Pulmonary artery endothelial cell (primary cell): ENCODE results near the gene CPLX1. TPM values are rescaled to one million over a fixed set of nuclear protein-coding genes. Genes with fewer than 3 reads are reported as not detected.

ENCODE experiments used
- DNase-seq: peaks from one replicate; pipeline ENCODE4 v3.0.0-alpha.2; 2011; ENCODE audit warnings: low read depth, low spot score
- total RNA-seq: library from RNA; depleted of rRNA; stranded (reverse); fragments of >200 nt; gene quantifications from 2 replicates; pipeline ENCODE4 v1.2.3, GENCODE V29; 2014

Gene CPLX1
- total RNA-seq, 1 donor from 2014 or later: 0.13 TPM

DNA sequence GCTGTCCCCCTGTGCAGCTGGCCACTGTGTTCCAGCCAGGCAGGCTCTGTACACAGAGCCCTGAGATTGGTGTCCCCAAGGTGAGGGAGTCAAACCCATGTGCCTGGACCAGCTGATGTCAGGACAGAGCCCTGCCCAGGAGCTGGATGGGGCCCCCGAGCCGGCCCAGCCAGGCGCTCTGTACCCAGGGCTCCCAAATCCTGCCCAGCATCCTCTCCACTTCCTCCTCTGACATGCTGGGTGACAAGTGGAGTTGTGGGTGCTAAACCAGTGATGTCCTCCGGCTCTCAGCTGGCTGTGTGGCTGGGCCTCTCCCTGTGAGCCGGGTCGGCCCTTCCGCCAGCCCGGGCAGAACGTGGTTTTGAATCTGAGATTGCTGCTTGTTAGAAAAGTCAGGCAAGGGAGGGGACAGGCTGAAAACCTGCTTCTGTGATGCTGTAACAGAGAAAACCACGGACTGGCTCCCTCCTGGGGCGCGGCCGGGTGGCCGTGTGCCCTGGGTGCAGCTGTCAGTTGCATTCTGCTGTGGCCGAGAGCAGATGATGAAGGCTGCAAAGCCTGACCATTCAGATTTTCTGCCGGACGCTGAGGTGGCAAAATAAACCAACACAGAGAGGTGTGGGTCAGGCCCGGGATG is 7.9 kb upstream of the CPLX1 start:
- no peak for DNase-seq

DNA sequence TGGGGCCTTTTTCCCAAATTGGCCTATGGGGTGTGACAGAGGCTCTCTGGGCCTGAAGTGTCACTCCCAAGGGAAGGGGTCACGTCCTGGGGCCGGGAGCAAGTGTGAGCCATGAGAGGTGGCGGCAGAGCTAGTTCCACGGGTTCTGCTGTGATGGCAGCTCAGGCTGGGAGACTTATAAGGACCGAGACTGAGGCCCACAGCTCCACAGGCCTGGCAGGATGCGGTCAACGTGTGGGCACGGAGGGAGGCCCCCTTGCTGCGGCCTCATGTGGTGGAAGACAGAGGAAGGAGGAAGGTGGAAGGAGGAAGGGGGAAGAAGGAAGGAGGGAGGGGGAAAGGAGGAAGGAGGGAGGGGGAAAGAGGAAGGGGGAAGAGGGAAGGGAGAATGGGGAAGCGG is 7.2 kb upstream of the CPLX1 start:
- no peak for DNase-seq

DNA sequence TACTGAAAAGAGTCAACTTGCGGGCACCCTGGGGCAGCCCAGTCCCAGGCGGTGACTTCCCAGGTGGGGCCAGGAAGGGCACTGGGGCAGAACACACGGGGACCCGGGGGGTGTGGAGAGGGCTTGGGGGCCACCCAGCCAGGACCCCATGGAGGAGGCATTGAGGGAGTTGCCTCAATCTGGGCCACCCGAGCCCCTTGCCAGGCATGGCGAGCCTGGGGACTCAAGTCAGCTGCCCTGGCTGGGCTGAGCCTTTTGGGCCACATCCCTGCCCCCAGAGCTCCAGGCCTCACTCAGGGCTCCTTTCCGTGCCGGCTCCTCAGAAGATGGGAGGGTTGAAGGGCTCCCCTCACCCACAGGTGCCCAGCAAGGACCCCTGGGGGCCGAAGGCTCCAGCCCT is 6.6 kb upstream of the CPLX1 start:
- DNase-seq: no peak

DNA sequence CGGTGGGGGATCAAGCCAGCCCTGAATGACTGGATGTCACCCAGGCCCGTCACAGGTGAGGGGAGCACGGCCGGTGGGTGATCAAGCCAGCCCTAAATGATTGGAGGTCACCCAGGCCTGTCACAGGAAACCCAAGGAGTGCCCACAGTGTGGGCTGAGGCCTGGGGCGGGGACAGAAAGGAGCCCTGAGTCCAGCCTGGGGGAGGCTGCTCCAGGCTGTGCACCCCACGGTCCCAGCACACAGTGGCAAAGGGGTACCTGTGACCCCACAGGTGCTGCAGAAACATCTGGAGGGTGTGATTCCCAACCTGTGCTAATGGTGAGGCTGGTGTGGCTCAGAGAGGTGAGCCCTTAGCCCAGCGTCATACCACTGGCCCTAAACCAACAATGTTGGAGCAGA is 6.2 kb upstream of the CPLX1 start:
- DNase-seq: no peak

DNA sequence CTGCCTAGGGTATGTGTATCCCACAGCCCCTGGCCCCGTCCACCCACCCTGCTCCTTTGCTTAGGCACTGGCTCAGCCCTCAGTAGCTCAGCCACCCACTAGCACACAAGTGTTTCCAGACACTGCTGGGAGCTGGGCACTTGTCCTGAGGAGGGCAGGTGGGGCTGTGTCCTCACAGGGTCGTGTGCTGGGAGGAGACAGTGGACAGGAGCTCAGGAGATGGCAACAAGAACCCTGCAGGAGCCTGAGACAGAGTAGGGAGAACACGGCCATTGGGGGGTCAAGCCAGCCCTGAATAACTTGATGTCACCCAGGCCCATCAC is 5.5 kb upstream of the CPLX1 start:
- no peak for DNase-seq

DNA sequence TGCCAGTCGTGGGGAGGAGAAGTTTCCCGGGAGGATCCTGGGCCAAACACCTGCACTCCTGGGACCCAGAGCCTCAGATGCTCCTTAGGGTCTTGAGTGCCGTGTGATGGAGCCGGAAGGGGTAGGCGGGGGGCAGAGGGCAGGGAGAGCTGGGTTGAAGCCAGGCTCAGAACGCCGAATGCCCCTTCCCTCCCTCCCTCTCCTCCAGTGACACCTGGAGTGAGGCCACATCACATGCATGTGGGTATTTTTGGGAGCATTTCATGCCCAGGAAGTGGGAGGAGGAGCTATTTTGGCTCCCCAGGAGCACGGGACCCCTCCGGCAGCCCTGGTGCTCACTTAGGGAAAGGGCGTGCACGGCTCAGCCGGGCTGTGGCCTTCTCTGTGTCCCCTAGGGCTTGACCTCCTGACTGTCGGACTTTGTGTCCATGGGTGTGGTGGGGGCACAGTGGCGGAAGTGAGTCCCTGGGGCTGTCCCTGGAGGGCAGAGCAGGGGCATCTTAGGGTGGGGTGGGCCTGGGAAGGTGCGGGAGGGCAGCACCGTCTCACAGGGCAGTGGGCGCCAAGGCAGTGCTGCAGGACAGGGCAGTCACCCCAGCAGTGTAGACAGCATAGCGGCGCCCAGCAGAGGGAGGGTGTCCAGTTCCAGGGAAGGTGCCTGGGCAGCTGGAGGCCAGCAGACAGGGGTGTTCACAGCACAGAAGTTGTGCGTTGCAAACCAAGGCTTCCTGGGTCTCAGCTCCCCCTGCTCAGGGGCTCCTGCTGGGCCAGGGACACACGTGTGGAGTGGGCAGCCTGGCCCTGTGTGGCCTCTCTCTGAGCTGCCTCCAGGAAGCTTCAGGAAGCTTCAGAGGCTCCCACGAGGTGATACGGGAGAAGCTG is 4.9 kb upstream of the CPLX1 start:
- no peak for DNase-seq

DNA sequence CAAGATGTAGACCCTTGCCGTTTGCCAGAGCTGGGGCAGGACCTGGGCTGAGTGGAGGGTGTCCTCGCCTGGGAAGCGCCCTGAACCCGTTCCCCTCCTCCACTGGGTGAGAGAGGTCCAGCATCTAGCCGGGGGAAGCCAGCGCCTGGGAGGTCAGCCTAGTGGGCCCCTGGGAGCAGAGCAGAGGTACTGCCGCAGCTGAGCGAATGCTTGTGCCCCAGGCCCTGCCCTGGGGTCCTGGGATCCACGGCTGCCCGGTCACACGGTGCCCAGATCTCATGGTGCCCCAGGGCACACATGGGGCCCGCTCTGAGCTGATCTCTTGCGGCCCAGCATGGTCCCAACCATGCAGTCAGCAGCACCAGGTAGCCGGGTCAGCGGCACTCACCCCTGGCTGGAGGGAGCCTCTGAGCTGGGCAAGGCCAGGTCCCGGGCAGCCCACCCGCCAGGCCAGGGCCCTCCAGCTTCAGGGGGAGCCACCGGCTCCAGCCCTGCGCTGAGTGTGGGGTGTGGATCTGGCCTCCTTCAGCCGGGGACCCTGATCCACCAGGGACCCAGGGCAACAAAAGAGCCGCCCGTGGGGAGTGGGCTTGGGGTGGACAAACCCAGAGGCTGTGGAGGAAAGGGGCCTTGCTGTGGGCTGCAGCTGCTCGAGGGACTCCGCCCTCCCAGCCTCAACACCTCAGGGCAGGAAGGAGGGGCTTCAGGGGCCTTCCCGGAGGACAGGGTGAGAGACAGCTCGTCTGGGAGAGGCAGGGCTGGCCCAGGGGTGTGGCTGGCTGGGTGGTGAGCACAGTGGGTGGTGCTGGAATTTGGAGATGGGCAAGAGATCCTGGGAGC is 4.1 kb upstream of the CPLX1 start:
- no peak for DNase-seq

DNA sequence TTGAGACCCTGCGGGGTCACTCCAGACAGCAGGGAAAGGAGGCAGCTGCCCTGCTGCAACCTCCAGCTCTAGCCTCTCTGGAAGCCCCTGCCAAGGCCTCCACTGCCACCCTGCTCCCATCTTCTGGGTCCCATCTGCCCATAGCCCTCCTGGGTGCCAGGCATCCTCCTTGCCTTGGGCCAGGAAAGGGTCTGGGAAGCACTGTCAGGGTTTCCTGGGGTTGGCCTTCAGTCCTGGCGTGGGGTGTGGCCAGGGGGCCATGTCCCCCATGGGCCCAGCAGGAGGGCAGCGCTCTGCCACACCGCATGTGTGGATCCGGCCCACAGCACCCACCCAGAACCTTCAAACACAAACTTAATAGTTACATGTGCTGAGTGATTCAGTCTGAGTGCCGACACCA is 3.4 kb upstream of the CPLX1 start:
- DNase-seq: no peak

DNA sequence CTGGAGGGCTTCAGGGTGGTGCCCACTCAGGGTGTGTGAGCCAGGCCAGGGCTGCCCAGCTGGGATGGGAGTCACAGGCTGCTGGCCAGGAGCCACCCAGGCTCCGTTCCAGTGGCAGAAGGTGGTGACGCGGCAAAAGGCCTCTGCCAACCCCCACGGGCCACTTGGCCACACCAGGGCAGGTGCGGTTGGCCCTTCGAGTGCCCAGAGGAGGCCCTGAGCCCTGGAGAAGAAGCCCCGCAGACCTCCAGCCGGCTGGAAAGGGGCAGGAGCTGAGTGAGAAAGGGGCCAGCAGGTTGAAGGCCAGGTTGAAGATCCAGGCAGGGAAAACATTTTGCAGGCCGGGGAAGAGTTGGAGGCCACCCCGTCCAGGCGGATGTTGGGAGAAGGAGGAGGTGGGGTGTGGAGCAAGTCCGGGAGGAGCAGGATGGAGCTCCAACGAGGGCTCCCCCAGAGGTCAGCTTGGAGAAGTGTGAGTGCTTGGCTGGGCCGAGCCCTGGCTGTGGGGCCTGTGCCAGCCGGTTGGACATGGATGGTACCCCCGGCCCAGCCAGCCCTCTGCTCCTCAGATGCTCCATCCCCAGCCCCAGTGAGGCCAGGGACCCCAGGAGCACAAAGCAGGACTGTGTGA is 2.8 kb upstream of the CPLX1 start:
- no peak for DNase-seq

DNA sequence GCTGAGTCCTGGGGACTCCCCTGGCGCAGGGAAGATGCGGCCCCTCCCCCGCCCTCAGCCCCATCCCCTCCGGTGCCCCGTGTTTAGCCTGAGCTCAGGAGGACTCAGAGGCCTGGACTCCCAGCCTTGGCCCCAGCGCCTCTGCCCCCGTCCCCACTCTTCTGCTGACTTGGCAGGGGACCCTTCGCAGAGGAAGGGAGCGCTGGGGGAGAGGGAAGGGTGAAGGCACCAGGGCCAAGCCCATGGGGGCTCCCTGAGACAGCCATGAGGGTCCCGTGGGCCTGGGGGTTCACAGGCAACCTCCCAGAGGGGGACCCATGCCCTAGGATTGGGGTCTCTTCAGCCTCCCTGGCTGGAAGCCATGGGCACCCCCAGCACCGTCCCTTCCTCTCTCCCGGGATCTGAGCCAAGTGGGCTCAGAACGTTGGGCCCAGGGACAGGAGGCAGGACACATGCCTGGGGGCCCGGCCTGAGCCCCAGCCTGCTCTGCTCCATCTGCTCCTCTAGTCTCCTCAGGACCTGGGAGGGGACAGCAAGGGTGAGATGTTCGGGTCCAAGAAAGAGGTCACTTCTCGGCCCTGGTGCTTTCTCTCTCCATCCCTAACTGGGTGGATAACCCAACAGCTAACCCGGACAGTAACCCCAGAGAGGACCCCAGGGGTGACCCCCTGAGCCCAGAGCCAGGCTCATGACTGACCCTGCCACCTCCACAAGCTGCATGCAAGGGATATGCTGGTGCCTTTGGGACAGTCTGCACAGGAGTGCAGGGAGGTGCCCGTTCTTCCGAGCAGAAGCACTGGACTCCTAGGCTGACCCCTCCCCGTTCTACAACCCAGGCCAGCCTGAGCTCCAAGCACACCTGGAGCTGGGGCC is 1.5 kb upstream of the CPLX1 start:
- no peak for DNase-seq

DNA sequence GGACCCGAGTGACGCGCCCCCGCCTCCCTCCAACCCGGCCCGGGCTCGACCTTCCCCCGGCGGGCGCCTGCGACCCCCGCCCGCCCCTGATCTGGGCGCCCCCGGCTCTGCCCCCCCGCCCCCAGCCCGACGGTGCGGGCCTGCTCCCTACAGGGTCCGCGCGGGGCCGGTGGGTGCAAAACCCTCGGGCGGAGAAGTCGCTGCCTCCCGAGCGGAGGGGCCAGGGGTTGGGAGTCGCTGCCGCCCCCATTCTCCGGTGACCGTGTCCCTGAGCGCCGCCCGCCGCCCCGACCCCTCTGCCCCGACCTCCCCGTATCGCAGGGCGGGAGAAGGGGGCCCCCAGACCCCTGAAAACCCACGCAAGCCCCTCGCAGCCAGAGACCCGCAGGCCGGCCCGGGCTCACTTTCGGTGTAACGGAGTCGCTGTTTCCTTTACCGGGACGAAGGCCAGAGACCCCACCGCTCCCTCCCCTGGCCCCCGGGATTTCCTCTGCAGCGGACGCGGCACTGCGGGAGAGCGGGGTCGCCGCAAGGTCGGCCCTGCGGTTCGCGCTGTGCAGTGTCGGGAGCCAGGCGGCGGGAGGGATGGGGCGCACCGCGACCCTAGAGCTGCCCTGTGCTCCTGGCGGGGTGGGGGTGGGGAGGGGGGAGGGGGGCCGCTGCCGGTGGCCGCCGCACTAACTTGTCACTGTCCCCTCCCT is 729 bp upstream of the CPLX1 start:
- DNase-seq: no peak

DNA sequence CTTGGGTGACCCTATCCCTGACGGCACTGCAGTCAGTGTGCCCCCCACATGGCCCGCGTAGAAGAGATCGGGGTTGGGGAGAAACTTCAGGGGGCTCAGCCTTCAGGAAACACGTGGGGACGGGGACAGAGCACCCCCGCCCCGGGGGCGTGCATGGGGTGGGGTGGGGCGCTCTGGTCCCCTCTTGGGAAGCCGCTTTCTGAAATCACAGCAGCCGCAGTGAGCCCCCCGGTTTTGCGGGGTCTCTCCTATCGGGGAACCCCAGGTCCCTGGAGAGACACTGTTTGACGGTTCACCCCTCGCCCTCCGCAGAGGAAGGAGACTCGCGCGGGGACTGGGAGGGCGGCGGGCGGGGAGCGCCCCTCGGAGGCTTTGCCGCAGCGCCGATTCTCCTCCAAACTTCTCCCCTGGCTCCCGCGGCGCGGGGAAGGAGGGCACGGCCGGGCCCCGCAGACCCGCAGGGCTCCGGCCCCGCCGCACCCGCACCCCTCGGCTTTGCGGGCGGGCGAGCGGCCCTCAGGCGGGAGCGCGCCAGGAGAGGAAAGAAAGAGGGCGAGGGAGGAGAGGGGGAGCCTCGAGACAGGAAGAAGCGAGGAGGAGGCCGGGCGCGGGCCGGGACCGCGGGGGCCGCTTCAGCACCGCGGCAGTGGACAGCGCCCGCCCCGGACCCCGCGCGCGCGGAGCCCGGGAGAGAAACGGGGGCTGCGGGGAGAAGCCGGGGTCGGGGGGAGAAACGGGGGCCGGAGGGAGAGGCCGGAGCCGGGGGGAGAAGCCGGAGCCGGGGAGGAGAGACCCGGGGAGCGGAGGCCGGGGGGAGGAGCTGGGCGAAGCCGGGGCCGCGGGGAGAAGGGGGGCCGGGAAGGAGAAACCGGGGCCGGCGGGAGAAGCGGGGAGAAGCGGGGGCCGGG is 612 bp downstream of the CPLX1 start:
- no peak for DNase-seq

DNA sequence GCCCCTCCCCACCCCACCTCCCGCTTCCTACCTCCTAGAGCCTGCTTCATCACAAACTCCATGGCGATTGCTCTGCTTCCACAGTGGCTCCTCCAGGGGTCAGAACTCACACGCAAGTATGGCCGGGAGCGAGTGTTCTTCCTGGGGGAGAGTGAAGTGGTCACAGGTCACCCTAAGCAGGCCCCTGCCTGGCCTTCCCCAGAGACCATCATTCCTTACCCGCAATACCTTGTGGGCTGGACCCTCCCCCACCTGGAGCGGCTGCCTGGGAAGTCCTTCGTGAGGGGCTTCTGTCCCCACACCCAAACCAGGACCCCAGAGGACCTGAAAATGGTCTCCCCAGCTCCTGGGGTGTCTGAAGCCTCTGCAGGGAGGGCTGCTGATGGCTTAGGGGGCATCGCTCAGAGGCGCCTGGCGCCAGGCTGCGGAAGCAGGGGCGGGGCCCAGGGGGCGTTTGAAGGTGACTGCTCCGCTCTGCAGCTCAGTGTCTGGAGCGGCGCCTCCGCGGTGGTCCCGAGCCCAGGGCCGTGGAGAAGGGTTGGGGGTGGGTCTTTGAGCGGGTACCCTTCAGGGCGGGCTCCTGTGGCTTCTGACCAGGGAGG is 1.4 kb downstream of the CPLX1 start:
- DNase-seq: no peak

DNA sequence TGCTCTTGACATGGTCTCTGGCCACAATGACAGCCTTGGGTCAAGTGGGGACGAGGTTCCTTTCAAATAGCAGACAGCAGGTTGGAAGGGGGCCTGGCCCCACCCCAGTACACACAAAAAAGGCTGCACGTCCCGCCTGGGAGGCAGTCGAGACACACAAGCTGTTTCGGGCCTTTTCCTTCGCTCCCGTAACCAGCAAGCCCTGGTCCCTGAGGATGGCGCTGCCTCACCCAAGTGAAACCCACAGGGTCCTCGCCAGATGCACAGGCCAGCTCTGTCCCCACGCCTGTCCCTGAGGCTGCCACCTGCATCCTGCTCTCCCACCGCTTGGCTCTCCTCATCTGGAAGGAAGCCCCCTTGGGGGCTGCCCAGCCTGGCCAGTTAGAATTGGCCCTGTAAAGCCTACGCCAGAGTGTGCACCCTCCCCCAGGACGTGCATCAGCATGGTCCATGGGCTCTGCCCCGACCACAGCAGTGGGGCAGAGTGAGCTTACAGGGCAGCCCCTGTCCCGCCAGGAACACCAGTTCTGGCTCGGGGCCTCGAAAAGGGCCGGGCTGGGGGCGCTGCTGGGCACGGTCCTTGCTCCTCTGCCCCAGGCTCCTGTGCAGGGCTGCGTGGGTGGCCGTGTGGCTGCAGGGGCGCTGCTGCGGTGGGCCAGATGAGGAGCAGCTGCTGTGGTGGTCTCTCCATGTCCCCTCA is 2.0 kb downstream of the CPLX1 start:
- no peak for DNase-seq

DNA sequence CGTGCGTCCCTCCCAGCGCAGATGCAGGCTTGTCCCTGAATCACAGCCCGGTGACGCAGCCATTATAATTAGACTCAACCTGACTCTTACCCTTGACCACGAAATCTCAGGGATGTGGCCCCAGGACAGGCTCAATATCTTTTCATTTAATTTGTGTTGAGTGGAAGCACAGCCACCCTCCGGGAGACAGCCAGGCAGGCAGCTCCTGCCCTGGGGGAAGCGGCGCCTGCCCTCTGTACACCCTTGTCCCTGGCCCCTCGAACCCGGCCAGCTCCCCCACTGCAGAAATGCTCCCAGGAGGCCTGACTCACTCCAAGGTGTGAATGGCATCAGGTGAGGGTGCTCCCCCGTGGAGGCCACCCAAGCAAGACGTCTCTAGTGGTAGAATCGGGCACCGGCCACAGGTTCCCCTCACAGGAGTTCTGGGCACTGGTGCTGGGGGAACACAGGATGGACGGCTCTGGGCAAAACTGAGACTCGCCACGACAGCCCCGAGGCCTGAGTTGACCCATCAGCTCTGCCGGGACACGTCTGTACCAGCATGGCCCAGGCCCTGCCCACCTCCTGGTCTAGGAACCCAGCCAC is 2.7 kb downstream of the CPLX1 start:
- no peak for DNase-seq

DNA sequence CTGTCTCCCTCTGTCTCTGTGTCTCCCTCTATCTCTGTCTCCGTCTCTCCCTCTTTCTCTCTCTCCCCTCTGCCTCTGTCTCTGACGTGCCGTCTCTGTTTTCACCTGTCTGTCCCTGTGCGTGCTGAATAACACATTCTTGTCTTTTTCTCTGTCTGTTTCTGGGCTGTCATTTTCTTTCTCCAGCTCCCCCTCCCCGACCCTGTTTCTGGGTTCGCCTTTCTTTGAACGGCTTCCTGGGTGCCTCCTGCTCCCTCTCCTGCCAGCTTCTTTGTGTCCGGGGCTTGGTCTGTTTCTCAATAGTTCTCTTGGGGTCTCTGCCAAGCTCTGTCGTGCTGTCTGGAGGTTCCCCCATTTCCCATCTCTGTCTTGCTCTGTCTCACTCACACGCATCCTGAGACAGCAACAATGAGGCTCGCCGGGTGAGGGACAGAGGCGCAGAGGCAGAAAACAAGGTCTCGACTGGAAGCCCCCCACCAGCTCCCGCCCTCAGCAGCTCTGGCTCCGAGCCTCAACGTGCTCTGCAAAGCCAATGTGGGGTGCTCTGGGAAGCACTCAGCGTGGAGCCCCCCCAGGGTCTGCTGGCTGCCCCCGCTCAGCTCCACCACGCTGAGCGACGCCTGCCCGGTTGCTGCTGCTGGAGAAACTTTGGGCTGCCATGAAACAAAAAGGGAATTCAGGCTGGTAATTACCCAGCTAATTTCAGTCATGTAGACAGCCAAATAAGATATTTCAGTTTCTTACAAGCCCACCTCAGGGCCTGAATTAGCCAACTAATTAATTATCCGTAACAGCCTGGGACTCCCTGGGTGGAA is 3.4 kb downstream of the CPLX1 start:
- no peak for DNase-seq

DNA sequence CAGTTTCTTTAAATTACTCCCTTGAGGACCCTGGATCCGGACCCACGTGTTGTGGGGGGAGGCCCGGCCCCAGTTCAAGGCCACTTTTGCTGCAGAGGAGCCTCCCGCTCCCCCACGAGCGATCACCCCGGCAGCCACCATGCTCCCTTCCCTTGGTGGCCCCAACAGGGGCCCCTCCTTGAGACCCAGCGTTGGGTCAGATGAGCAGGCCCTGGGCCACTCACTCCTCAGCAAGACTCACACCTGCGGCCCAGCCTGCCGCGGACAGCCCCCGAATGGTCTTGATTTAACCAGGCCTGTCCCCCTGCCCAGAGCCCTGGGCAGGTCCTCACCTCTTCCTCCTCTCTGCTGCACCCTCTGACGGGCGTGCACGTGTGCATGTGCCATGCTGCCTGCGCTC is 4.3 kb downstream of the CPLX1 start:
- DNase-seq: no peak
